Right lobe of liver (tissue), 4 donors: Measurements from ENCODE around the gene DOCK1.

Experiments
- CTCF ChIP-seq, 4 donors: fragments of 200-600 bp in 3 of 4; fragments of 450-650 bp in 1 of 4; IDR thresholded peaks; one replicate each; pipeline versions ENCODE4 v1.5.1 to v1.8.0; 2016 to 2022; ENCODE audit warnings: antibody characterized with exemption in 4 of 4, mild to moderate bottlenecking in 2 of 4
- POLR2A ChIP-seq: fragments of 450-650 bp; IDR thresholded peaks from one replicate; pipeline ENCODE4 v1.6.1; 2017; ENCODE audit warnings: antibody characterized with exemption, mild to moderate bottlenecking
- donor health status: DM: no; HTN: no; CAD: no.
- donor health status: DM: no; HTN: no; CAD: no.
- donor health status: DM: no; HTN: yes; CAD: no.

- no peak for TF ChIP-seq POLR2A
- TF ChIP-seq CTCF (IDR thresholded peaks at IDR 0.05): no peak
These were observed 427.4 kb downstream of the DOCK1 start for GRCh38 chr10:127332631-127333030.
